ENCODE data around the gene ERVV-1. TPM values are rescaled to one million over a fixed set of nuclear protein-coding genes. Genes with fewer than 3 reads are reported as not detected.

The ERVV-1 gene
- polyA plus RNA-seq, 1 of the 3 experiments (the other 2 are of a cell fraction), result not detected

DNA sequence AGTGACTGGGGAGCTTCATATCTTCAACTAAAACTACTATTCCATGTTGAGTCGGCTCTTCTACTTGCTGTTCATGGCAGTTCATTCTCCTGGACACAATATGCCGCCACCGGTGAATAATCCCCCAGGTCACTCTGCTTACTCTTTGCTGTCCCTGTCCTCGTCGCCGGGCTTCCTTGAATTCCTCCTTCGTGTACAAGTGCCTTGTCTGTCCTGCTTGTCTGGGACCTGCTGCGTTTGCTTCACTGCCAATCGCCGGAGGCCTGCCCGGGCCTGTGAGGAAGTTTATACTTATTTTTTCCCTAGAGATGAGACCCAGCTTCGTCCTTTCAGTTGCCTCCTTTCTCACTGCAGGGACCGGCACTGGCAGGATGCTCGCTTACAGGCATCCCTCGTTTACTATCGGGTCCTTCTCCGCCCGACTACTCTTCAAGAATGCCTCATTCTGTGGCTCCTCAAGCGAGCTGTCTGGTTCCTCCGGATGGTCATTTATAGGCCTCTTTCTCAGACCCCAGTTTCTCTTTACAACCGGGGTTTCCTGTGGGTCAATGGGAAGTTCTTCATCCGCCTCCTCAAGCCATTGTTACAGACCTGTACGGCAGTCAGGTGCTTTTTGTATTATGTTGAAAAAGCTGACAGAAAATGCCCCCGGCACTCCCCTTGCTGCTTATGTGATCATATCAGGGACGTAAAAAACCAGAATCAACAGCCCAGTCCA is 5.5 kb upstream of the ERVV-1 start:
- no peak overlapping the region for H3K4me2 ChIP-seq
- no peaks in the 10 kb centered on the region for H4K20me1 ChIP-seq (ENCODE audit: insufficient read depth)
- TF ChIP-seq, protein P1, sequence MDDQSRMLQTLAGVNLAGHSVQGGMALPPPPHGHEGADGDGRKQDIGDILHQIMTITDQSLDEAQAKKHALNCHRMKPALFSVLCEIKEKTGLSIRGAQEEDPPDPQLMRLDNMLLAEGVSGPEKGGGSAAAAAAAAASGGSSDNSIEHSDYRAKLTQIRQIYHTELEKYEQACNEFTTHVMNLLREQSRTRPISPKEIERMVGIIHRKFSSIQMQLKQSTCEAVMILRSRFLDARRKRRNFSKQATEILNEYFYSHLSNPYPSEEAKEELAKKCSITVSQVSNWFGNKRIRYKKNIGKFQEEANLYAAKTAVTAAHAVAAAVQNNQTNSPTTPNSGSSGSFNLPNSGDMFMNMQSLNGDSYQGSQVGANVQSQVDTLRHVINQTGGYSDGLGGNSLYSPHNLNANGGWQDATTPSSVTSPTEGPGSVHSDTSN (IDR thresholded peaks at IDR 0.05), result no peak
- no peak for TF ChIP-seq MEF2A (IDR thresholded peaks at IDR 0.05; ENCODE audit: borderline replicate concordance, low read depth)
- TF ChIP-seq, protein P2, sequence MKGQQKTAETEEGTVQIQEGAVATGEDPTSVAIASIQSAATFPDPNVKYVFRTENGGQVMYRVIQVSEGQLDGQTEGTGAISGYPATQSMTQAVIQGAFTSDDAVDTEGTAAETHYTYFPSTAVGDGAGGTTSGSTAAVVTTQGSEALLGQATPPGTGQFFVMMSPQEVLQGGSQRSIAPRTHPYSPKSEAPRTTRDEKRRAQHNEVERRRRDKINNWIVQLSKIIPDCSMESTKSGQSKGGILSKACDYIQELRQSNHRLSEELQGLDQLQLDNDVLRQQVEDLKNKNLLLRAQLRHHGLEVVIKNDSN (IDR thresholded peaks at IDR 0.05; ENCODE audit: borderline replicate concordance, low read depth), result no peak
- TF ChIP-seq FOSL2 (IDR thresholded peaks at IDR 0.05; ENCODE audit: borderline replicate concordance, low read depth), result no peak
- TF ChIP-seq SMC3 (IDR thresholded peaks at IDR 0.05; ENCODE audit: low read depth, low read length), result no peak
- no peak for TF ChIP-seq YY1 (IDR thresholded peaks at IDR 0.05; ENCODE audit: low read depth)
- ChIA-PET CTCF (no interaction called here), POLR2A (no interaction called here)
- H3K9ac ChIP-seq, result no peak overlapping the region
- H3K79me2 ChIP-seq (ENCODE audit: insufficient read depth), result no peaks in the 10 kb centered on the region
- H3K9me2 ChIP-seq, result no peaks in the 10 kb centered on the region
- no peaks in the 10 kb centered on the region for H3F3A ChIP-seq (replicated peaks; ENCODE audit: insufficient read depth)
- H3K4me1 ChIP-seq (ENCODE audit: control insufficient read depth in 1 of 2, insufficient read depth in 2 of 2, low read depth in 1 of 2, low read length in 1 of 2), result peaks cover 0 to 3% of the 10 kb centered on the region in 2 experiments; a peak in 1 of 4 replicates
- no peak overlapping the region for H3K27ac ChIP-seq (ENCODE audit: low read depth in 2 of 2, low read length in 1 of 2)
- no peaks in the 10 kb centered on the region for H3K27me3 ChIP-seq (ENCODE audit: insufficient read depth)
- no peak overlapping the region for H3K4me3 ChIP-seq (ENCODE audit: low read depth in 2 of 2, low read length in 1 of 2)
- 45% methylated on average over 25 of the region's 25 CpGs for WGBS (ENCODE audit: low lambda C conversion rate)
- no peaks in the 10 kb centered on the region for H3K36me3 ChIP-seq (replicated peaks in 1 of 2; ENCODE audit: control insufficient read depth in 1 of 2, insufficient read depth in 2 of 2, low read length in 1 of 2)
- no peak overlapping the region for H2AFZ ChIP-seq (ENCODE audit: low read depth)
- H3K9me3 ChIP-seq, result no peaks in the 10 kb centered on the region
- no peak for DNase-seq

DNA sequence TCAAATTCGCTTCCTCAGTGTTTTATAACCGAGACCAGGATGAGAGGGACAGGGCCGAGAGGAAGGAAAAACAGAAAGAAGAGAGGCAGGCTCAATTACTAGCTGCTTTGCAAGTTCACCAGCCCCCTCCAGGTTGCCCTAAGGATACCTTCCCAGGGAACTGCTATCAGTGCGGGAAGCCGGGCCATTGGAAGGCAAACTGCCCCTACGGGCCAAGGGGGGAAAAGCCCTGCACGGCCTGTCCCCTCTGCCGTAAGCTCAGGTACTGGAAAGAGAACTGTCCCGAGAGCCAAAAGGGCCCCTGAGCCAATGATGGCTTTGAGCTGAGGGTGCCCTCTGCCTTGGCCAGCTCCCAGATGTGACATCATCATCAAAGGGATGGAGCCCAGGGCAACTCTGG is 3.2 kb upstream of the ERVV-1 start:
- Histone ChIP-seq H3F3A (replicated peaks; ENCODE audit: insufficient read depth) (no peaks in the 10 kb centered on the region), H3K79me2 (ENCODE audit: insufficient read depth) (no peaks in the 10 kb centered on the region), H3K36me3 (replicated peaks in 1 of 2; ENCODE audit: control insufficient read depth in 1 of 2, insufficient read depth in 2 of 2, low read length in 1 of 2) (no peaks in the 10 kb centered on the region), H3K9ac (no peak overlapping the region), H3K4me3 (ENCODE audit: low read depth in 2 of 2, low read length in 1 of 2) (no peak overlapping the region), H3K27me3 (ENCODE audit: insufficient read depth) (no peaks in the 10 kb centered on the region), H4K20me1 (ENCODE audit: insufficient read depth) (no peaks in the 10 kb centered on the region), H3K9me3 (no peaks in the 10 kb centered on the region), H3K4me1 (ENCODE audit: control insufficient read depth in 1 of 2, insufficient read depth in 2 of 2, low read depth in 1 of 2, low read length in 1 of 2) (peaks cover 0 to 3% of the 10 kb centered on the region in 2 experiments; a peak in 1 of 4 replicates), H3K4me2 (no peak overlapping the region), H3K27ac (ENCODE audit: low read depth in 2 of 2, low read length in 1 of 2) (no peak overlapping the region), H2AFZ (ENCODE audit: low read depth) (no peak overlapping the region), H3K9me2 (no peaks in the 10 kb centered on the region)
- WGBS (ENCODE audit: low lambda C conversion rate), result 10% methylated on average over 6 of the region's 9 CpGs
- POLR2A ChIA-PET, result no interaction called here
- CTCF ChIA-PET, result interaction anchor here (1.3 kb wide), 1 partner anchor 16 kb away, joined by 4 read pairs; no protein-coding TSS in a partner anchor
- DNase-seq, result no peak
- no peak for TF ChIP-seq GATA2 (CRISPR knock-in tag; IDR thresholded peaks at IDR 0.05)
- no peak for TF ChIP-seq JUND (IDR thresholded peaks at IDR 0.05)
- TF ChIP-seq, protein P2 (IDR thresholded peaks at IDR 0.05; ENCODE audit: borderline replicate concordance, low read depth), result no peak
- TF ChIP-seq YY1 (IDR thresholded peaks at IDR 0.05; ENCODE audit: low read depth), result no peak
- TF ChIP-seq TEAD4 (IDR thresholded peaks at IDR 0.05; ENCODE audit: borderline replicate concordance, insufficient read depth), result no peak
- TF ChIP-seq EP300 (IDR thresholded peaks at IDR 0.05; ENCODE audit: borderline replicate concordance in 1 of 2, low read depth in 1 of 2, low read length in 1 of 2), result no peak
- TF ChIP-seq ELF1 (IDR thresholded peaks at IDR 0.05), result no peak
- TF ChIP-seq, protein P3, sequence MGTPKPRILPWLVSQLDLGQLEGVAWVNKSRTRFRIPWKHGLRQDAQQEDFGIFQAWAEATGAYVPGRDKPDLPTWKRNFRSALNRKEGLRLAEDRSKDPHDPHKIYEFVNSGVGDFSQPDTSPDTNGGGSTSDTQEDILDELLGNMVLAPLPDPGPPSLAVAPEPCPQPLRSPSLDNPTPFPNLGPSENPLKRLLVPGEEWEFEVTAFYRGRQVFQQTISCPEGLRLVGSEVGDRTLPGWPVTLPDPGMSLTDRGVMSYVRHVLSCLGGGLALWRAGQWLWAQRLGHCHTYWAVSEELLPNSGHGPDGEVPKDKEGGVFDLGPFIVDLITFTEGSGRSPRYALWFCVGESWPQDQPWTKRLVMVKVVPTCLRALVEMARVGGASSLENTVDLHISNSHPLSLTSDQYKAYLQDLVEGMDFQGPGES (IDR thresholded peaks at IDR 0.05; ENCODE audit: low read depth, low read length), result no peak
- TF ChIP-seq NRF1 (IDR thresholded peaks at IDR 0.05; ENCODE audit: low read depth, low read length), result no peak
- TF ChIP-seq NFIC (IDR thresholded peaks at IDR 0.05; ENCODE audit: borderline replicate concordance), result no peak

Data from SK-N-SH (cell line).